HG02970 (cell line): ENCODE data around the gene SLC1A4.

Experiments used
- ATAC-seq: cut with Tn5 transposase; IDR thresholded peaks from one replicate; pipeline ENCODE4 v1.9.1; 2021; ENCODE audit warnings: mild to moderate bottlenecking, moderate library complexity, moderate number of reproducible peaks; ENCODE audit not compliant: unreplicated experiment, low FRiP score

Gene SLC1A4

DNA sequence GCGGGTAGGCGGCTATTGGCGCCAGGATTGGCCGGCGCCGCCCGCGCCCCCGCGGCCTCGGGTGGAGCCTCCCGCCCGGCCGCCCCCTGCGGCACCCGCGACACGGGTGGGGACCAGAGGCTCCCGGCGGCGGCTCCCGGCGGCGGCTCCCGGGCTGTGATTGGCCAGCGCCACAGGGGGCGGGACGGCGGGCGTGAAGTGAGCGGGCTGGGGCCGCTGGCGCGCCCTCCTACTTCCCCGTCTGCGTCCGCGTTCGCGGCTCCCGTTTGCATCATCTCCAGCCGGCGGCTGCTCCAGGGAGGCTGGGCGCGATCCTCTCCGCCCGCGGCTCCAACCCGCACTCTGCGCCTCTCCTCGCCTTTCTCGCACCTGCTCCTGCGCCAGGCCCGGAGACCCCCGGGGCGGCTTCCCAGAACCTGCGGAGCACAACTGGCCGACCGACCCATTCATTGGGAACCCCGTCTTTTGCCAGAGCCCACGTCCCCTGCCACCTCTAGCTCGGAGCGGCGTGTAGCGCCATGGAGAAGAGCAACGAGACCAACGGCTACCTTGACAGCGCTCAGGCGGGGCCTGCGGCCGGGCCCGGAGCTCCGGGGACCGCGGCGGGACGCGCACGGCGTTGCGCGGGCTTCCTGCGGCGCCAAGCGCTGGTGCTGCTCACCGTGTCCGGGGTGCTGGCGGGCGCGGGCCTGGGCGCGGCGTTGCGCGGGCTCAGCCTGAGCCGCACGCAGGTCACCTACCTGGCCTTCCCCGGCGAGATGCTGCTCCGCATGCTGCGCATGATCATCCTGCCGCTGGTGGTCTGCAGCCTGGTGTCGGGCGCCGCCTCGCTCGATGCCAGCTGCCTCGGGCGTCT lies at the start of gene SLC1A4:
Gene SLC1A4 (plus strand): TSS at position 274 of the 856 bp plus-strand sequence. CDS start 245 bp downstream, at position 519.
- ATAC-seq = peak; percentile 65

DNA sequence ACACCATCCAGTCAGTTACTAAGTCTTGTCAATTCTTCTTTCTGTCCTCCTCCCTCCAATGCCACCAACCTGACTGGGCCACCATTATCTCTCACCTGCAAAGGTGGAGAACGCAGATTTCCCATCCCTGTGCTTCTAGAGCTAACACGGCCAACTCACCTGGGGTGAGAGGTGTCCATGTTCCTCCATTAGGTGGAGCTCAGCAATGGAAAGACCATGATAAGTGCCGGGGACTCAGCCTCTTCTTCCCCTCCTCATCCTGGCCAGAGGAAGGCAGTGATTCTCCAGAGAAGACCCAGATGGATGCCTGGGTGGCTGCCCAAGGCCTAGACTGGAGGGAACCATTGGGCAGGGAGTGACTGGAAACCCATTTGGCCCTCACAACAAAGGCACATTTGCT lies 48.1 kb upstream of the SLC1A4 start:
- ATAC-seq = no peak

GRCh38 chr2:64941801-64942200 lies 47.4 kb upstream of the SLC1A4 start:
- no peak for ATAC-seq

DNA sequence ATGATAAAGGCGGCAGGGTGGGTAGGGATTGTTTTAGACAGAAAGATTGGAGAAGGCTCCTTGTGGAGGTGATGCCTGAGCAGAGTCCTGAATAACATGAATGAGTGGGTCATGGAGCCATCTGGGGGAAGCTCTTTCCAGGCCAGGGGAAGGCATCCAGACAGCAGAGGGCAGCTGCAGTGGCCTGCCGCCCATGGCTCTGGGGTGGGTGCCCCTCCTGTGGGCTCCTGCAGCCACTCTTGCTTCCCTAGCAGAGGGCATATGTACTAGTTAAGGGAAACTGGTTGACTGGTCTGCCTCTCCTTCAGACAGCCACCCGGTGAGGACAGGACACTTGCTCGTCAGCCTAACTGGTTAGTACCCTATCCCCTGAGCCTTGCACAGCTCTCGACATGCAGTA lies 46.5 kb upstream of the SLC1A4 start:
- ATAC-seq = no peak

GRCh38 chr2:64943387-64944150 lies 45.6 kb upstream of the SLC1A4 start:
- ATAC-seq = no peak

- ATAC-seq = no peak
These were observed 44.7 kb upstream of the SLC1A4 start for GRCh38 chr2:64944484-64944883.

DNA sequence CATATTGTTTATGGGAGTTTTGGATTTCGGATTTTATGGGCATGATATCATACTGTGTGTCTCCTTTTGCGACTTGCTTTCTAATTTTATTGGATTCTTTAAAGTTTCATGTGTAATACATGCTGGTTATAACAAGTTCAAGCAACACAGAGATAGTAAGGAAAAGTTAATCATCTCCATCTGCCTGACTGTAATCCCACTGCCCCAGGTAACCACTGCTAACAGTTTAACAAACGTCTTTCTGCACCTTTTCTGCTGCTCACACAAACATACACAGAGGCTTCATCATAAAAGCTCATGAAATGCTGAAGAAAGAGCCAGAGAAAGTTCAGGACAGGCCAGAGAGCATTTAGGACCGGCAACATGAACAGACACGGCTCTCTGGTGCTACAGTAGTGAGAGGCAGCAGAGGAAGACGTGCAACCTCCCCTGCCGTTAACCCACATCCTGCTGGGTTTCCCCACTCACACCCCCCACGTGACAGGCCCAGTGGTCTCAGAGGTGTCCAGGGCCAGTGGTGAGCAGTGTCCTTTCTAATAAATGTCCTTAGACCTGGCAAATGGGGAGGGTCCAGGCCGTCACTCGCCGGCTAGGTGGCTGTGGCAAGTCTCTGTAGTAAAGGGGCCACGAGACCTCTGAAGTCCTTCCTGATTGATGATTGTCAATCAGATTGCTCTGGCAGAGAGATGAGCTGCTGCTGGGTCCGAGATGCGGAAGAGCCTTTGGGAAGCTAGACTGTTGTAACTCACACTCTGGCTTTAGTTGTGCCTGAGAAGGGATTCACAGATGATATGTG lies 43.0 kb upstream of the SLC1A4 start:
- peak; percentile 79 for ATAC-seq

DNA sequence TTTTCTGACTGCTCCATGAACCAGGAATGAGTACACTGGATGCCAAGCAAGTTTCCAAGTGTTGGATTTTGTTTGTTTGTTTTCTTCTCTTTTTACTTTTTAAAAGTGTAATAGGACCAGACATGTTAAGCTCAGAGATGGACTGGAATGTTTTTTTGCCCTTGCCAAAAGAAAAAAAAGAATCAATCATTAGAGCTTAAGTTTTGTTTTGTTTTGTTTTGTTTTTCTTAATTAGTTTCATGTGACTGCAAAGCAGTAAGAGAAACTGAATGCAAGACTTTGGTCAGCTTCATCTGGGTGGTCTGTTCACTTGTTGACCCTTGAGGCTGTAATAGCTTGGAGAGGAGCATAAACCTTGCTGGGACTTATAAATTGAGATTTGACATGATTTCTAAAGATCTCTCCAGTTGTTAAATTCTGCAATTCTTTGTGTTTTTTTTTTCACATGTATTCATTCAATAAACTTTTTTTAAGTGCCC lies 42.4 kb upstream of the SLC1A4 start:
- ATAC-seq = no peak

- no peak for ATAC-seq
These were observed 41.3 kb upstream of the SLC1A4 start for GRCh38 chr2:64947885-64948284.

DNA sequence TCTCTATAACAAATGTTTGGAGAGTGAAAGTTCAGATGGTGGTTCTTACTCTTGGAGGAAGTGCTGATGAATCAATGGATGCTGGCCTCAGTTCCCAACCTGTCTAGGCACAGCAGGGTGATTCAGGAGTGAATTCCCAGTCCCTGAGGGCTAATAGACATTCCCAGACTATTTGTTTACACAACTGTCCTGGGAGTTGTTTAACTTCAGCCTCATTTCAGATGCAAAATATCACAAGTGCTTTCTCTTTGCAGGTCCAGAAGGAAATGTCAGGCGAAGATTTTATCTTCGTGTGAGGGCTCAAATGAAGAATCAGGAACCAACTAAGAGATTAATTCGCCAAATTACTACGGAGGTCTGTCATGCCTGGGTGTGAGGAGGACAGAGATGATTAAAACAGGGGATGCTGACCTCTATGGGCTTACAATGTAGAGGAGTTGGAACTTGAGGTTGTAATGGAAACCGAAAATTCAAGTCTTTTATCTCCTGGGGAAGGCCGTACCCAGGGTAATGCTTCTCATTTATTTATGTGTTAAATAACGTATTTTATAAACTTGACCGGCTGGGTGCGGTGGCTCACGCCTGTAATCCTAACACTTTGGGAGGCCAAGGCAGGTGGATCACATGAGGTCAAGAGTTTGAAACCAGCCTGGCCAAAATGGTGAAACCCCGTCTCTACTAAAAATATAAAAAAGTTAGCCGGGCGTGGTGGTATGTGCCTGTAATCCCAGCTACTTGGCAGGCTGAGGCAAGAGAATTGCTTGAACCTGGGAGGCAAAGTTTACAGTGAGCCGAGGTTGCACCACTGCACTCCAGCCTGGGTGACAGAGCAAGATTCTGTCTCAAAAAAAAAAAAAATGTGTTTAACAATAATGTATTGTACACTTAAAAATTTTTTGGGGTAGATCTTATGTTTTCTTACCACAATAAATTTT lies 38.7 kb upstream of the SLC1A4 start:
- no peak for ATAC-seq

- ATAC-seq = no peak
These were observed 37.8 kb upstream of the SLC1A4 start for GRCh38 chr2:64951306-64951953.

GRCh38 chr2:64952096-64952495 lies 37.1 kb upstream of the SLC1A4 start:
- no peak for ATAC-seq

GRCh38 chr2:64952511-64953482 lies 36.4 kb upstream of the SLC1A4 start:
- no peak for ATAC-seq

DNA sequence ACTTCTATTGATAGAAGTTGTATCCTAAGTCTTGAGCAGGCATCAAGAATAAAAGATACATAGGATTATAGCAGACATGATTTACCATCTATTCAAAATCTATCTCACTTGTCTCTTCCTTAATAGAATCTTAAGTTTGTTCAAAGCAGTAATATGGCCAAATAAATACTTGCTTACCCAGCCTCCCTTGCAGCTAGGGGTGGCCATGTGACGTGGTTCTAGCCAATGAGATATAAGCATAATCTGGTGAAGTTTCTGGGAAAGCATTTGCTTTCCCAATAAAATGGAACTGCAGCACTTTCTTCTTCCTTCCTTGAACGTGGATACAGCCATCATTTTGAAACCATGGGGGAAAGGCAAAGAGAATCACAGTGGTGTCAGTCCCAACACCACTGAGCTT lies 33.7 kb upstream of the SLC1A4 start:
- ATAC-seq = no peak

- no peak for ATAC-seq
These were observed 31.9 kb upstream of the SLC1A4 start for GRCh38 chr2:64957109-64957903.

GRCh38 chr2:64958556-64958955 lies 30.6 kb upstream of the SLC1A4 start:
- no peak for ATAC-seq

GRCh38 chr2:64960819-64961218 lies 28.4 kb upstream of the SLC1A4 start:
- no peak for ATAC-seq
